HG02970 (cell line): Measurements from ENCODE around the gene PPFIBP2.
"Not testable (repeated sequence)": the region's sequence is repeated elsewhere in the genome, so short reads cannot be mapped to it uniquely, and the experiment has no call there.

Experiments
- ATAC-seq: cut with Tn5 transposase; IDR thresholded peaks from one replicate; pipeline ENCODE4 v1.9.1; 2021; ENCODE audit warnings: mild to moderate bottlenecking, moderate library complexity, moderate number of reproducible peaks; ENCODE audit not compliant: unreplicated experiment, low FRiP score

Gene PPFIBP2

DNA sequence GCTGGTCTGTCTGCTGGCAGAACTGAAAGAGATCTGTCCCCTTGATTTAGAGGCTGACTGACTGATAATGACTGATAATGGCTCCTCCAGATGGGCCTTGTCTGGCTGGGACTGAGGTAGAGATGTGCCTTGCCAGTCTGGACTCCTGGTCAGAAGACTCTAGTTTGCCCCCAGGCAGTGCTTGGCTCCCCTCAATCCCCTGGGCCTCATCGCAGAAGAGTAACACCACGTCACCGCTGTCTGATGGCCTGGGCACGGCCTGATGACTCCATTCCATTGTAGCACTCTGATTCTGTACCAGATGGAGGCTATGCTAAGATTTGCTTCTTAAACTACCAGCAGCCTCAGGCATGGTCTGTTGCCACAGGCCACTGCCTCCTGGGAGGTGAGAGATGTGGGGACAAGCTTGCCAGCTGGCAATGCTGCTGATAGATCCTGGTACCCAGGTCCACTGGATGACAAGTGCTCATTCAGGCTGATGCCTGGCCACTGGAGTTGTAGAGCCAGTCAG lies 140.5 kb downstream of the PPFIBP2 start:
- ATAC-seq, result no peak

DNA sequence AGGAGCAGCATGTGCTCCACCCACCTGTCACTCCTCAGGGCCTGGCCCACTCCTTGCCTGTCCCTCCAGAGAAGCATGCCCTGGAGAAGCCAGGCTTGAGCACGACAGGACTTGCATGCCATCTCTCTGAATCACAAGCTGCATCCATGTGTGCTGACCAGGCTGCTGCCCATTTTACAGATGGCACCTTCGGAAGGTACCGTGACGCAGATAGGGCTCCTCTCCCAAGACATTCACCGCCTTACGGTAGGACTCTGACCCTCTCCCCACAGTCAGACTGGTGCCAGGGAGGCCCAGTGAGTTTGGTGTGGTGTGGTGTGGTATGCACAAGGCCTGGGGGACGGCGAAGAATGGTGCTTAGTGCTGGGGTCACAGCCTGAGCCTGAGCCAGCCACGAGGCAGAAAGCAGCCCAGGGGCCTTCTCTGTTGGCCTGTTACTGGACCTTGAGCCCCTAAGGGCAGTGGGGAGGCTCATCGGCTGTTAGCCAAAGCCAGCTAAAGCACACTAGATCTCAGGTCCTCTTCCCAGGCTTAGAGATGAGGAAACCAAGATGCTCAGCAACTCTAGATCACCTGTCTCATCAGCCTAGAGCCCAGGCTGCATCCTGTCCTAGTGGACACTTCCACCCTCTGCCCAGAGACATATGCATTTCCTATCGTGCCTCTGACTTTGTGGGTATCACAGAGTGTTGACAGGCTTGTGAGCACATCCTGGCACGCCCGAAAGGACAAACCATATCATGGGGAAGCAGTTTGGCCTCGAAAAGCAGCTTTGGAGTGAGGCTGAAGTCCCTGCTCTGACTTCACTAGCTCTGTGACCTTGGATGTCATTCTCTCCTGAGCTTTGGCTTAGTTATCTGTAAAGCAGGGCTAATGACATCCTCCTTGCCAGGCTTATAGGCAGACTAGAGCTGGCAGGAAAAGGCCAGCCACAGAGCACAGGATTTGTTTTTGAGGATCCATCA lies 141.7 kb downstream of the PPFIBP2 start:
- ATAC-seq, result no peak

DNA sequence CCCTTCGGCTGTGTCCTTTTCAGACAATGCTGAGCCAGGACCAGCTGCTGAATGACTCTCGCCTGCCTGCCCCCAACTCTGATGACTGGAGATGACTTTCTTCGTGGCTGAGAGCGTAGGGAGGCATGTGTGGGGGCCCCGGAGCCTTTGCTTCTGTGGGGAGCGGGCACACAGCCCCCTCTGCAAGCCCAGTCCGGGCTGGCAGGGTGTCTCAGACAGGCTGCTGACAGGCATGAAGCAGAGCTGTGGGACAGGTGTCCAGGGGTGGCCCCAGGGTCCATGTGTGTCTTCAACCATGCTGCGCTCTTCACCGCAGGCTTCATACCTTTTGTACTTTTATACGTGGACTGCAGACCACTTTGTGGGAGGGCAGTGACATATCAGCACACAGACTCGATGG lies 142.9 kb downstream of the PPFIBP2 start:
- ATAC-seq, result no peak

DNA sequence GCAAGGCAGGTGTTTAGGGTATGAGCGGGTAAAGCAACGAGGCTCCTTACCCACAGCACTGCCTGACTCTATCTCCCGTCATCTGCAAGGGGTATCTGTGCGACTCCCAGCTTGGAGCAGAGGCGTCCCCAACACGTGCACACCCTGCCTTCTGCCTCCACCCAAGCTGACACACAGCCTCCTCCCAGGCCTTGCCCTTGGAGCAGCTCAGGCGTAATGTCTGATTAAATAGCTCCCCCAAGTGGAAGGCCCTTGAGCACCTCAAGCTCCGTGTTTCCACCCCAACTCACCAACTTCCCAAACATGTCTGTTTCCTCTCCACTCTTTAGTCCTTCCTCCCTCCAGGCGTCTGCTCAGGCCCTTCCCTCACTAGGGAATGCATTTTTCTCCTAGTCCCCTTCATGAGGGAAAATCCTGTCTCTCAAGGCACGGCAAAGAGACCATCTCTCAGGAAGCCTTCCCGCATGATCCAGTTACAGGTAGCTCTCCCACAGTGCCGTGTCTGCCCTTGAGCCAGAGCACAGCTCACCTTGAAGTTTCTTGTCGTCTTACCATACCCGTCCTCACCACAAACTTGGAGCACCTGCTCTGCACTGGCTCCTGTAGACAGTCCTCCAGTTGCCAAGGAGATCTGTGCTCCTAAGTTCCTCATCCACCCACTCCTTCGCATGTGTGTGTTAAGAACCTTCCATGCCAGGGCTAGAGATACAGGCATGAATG lies 143.7 kb downstream of the PPFIBP2 start:
- no peak for ATAC-seq

DNA sequence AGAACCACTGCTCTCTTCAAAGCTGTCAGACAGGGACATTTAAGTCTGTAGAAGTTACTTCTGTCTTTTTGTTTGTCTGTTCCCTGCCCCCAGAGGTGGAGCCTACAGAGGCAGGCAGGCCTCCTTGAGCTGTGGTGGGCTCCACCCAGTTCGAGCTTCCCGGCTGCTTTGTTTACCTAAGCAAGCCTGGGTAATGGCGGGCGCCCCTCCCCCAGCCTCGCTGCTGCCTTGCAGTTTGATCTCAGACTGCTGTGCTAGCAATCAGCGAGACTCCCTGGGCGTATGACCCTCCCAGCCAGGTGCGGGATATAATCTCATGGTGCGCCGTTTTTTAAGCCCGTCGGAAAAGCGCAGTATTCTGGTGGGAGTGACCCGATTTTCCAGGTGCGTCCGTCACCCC lies 149.7 kb downstream of the PPFIBP2 start:
- ATAC-seq, result not testable (repeated sequence)

DNA sequence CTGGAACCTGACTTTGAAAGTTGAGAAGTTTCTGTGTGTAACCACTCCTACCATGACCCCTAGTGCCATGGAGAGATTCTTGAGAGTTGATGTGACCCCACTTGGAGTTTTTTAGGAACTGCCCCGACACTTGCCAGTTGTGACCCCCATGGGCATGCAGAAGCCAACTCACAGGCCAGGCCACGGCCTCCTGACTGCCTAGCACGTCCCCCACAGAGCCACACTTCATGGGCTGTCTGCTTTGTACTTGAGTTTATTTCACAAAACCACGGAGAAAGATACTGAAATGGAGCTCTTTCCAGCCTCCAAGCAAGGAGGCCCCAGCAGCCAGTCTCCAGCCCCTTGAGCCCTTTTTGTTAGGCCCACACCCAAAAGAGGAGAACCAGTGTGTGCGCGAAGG lies 151.1 kb downstream of the PPFIBP2 start:
- ATAC-seq, result no peak

DNA sequence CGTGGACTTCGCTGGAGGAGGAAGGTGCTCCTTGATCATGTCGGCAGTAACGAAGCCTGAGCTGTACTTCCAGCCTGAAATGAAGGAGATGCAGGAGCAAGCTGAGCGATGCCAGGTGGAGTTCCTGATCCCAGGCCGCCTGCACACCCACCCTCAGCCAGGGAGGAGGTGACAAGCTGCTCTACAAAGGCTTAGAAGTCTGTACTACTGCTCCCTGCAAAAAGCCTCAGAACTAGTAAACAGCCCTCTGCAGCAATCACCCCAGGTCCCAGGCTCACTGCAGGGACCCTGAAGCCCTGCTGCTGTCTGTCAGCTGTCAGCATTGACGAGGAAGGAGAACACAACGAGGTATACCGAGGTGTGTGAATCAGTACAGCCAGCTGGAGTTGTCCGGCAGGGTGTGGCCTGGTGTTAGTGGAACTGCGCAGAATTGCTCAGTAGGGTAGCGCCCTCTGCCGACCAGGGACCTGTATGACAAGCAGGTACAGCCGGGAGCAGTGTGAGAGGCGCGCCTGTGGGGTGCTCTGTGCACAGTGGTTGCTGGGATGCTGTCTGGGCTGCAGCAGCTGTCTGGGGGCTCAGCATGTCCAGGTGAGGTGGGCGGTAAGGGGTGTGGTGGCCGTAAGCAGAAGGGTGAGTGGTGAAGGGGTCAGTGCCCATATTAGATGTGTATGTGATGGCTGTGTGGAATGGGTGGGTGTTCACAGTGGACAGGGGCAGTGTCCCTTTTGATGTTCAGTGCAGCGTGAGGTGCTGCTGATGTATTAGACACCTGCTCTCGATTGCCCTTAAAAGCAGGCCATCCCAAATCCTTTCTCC lies 151.9 kb downstream of the PPFIBP2 start:
- peak; percentile 84 for ATAC-seq

DNA sequence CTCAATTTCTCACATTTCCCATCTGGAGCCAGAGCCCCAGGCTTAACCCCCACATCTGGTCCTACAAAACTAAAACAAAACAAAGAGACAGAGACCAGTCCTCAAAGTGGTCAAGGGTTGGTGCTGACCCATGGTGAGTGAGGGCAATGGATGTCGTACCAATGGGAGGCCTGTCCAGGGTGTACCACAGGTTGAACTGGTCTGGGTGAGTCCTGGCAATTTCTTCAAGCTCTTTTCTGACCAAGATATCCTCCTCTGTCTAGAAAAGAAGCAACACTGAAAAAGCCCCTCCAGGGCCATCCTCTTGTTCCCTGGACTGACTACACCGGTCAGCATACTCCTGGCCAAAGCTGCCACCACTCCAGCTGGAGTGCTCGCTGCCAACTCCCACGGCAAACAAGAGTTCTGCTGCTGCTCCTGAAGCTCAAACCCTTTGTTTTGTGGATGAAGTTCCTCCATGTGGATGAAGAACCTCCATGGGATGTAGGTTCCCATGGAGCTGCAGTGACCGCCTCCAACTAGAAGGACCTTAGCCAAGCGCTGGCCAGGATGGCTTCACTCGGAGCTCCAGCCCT lies 152.6 kb downstream of the PPFIBP2 start:
- no peak for ATAC-seq

DNA sequence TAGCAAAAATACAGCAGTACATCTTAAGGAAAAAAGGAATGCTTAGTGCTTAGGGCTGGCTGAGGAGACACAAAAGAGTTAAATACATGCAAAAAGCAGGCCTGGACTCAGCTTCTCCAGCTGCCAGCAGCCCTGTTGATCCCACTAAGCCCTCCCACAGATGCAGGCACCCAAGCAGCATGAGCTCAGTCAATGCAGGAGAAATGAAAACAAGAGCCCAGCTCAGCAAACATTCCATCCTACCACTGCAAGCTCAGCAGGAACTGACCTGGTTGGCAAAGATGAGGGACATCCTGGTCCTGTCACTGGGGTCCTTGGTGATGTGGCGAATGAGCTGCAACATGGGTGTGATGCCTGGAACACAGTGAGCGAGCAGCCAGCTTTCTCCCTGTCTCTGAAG lies 153.7 kb downstream of the PPFIBP2 start:
- ATAC-seq, result no peak

DNA sequence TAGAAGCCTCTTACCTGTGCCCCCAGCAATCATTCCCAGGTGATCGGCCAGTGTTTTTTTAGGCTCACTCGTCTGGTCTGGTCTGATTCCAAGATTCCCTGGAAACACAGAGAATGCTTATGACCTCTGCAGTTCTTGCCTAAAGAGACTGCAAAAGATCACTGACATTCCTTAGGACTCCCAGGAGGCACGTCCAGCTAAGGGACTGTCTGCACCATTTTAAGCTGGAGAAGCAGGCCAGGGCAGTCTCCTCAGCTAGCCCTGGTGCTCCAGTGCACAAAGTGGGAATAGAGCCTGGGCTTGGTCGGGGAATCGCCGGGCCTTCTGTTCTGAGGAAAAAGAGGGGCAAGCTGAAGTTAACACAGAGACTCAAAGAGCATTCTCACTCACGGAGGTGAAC lies 154.7 kb downstream of the PPFIBP2 start:
- ATAC-seq, result no peak

DNA sequence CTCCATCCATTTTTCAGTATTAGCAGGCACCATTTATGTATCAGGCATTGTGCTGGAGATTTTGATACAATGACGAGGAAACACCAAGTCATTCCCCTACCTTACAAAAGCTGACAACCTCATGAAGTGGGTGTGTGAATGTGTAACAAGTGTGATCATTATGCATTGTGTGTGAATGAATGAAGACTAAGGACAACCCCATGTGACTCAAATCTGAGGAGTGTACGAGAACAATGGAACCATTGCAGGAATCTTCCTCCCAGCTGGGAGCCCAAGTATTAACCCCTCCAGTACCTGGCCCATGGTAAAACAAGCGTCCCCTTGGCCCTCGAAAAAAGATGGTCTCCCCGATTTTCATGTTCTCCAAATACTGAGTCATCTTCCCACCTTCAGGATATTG lies 155.1 kb downstream of the PPFIBP2 start:
- ATAC-seq, result no peak

DNA sequence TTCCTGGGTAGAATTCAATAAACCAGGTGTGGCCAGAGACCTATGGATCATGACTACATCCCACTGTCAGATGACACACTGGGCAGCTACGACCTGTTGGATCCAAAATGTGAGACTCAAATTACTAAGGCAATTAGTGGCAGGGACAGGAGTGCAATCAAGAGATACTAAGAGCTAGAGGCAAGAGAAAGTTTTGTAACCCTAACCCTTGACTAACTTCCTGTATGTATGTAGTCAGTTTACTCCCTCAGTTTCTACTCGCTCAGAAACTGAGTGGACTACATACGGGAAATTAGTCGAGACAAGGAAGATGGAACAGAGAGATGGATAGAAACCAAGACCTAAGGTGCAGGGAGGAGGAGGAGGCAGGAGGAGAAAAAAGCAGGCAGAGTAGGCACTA lies 156.8 kb downstream of the PPFIBP2 start:
- no peak for ATAC-seq

DNA sequence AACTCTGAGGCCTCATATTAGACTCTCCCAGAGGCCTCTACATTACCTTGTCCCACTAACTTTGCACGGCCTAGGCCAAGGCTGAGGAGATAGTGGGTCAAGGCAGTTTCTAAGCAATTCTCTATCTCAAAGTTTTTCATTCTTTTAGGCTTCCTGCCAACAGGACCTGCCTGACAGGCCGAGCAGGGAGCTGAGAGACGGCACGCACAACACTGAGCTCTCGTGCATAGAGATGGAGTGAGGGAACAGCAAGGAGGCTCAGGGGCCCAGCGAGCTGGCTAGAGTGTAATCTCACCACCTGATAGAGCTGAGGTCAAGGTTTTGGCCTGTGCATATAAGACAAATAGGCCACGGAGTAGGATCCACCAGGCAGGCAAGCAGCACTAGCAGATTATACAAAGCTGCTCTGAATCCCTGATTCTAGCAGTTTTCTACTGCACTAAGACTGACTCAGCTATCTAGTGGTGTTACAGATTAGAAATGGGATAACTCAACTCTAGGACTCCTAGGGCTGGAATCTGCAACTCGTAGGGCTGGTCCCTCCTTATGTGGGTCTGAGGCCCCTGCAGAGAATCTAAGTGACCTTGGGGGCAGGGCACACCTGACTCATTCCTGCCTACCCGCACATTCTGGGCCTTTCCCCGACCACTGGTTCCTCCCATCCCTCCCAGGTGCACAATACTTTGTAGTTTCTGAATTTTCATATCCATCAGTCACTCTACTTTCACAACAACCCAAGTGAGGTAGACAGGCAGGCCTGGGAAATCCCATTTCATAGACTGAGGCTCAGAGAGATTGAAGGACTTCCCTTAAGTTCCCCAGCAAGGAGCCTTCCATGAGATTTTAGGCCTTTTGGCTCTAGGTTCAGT lies 157.8 kb downstream of the PPFIBP2 start:
- ATAC-seq, result peak; percentile 59

DNA sequence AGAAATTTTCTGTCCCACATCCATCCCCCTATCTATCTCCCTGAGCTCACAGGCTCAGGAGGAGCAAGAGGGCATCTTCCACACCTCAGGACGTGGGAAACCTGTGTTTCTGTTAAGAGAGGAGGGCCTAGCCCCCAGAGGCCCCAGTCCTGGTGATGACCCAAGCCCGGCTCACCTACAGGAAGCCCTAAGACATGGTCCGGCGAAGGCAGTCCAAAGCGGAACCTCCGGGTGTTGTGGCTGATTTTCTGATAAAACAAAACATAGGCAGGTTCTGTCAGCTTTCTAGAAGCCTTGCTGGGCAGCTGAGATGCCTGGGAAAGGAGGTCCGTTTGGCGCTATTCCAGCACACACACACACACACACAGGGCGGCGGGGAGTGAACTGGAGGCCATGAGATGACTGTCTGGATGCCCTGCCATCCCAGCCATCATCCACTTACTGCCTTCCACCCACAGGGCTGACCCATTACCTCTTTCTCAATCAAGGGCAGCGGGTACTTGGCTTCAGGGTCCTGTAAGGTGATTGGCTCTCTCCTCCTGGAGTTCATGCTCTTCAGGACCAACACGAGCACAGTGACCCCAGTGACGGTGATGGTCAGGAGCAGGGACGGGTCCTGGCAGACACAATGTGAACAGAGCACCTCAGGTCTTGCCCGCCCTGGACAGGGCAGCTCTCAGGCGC lies 158.6 kb downstream of the PPFIBP2 start:
- peak; percentile 14 for ATAC-seq

DNA sequence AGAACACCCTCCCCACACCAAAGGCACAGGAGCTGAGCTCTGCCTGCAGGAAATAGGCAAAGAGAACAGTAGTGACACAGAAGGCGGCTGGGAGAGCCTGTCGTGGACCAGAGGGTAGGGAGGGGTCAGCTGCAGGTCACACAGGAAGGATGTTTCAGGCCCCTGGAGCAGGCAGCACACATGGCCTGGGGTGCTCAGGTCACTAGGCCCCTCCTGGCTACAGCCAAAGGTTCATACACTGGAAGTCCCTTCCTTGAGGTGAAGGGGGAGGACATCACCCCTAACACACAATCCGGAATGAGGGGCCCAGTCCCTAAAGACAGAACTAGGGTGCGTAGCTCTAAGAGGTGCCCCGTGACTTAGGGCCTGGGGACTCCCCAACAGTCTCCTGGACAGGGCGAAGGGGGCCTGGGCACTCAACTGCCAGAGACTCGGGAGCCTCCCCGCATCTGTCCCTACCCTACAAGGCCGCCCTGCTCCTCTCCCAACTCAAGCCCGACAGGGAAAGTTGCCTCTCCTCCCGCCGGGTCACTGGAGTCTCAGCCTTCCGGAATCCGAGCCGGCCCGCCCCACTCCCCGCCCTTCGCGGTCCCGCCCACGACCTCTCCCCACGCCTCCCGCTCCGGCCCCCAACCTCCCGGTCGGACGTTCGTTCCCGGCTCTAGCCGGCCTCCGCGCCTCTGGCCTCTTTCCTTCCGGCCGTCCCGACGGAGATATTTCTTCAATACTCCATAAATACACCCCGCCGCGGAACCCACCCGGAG lies 159.3 kb downstream of the PPFIBP2 start, which contains the start of gene CYB5R2:
Gene CYB5R2 (minus strand): TSS at position 541 of the 764 bp plus-strand sequence. CDS start 675 bp downstream, outside the sequence.
- ATAC-seq, result no peak

DNA sequence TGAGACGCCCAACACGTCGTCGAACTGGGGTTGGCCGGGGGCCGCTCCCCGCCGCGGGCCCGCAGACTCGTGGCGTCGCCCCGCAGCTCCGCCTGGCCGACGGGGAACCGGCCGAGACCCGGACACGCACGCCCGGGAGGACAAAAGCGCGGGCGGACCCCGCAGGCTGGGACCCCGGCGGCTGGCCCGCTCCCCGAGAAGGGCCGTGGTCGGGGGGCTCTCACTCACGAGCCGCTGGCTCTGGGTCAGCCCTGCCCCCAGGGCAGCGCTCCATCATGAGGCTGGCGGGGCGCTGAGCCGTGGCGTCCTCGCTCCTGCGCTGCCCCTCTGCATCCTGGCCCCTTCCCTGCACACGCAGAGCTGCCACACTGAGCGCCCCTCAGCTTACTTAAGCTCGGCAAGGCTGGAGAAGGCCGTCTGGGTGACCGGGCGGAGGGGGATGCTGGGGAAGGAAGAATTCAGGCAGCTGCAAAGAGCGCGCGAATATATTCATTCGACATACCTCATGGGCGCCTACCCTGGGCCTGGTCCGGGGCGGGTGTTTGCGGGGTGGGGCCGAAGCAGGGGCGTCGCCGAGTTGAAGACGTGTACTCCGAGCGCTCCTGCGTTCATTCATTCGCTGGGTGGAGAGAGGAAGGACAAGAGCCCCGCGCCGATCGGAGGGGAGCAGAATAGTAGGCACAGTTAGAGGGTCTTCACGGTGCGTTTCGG lies 160.1 kb downstream of the PPFIBP2 start:
- ATAC-seq, result no peak

DNA sequence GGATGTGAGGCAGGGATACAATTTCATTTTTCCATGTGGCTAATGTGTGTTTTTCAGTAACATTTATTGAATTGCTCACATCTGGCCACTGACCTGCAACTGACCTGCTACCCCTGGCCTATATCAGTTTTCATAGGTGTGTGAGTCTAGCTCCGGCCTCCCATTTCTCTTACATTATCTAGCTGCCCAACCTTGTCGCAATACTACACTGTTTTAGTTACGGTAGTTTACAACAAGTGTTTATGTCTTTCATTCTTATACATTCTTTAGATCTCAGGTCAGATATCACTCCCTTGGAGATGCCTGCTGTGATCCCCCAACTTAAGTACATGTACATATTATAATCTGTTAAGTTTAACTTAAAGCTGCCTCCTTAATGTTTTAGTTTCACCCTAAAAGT lies 161.8 kb downstream of the PPFIBP2 start:
- no peak for ATAC-seq
